ENCODE results near the gene RAB3A. TPM values are rescaled to one million over a fixed set of nuclear protein-coding genes. Genes with fewer than 3 reads are reported as not detected.

RAB3A gene
- total and polyA plus RNA-seq, 9 of the 15 experiments (the other 6 are each of a cell fraction or from before 2014, with no cell fraction given): 0.17 to 5.1 (median 0.90) TPM; not detected in 1

GRCh38 chr19:18229474-18229873 lies 25.6 kb upstream of the RAB3A start (continued):
- TF ChIP-seq TAF9B (IDR thresholded peaks at IDR 0.05; ENCODE audit: partially characterized antibody) (no peak), CREB1 (IDR thresholded peaks at IDR 0.05) (no peak), CREB1 (CRISPR knock-in tag; IDR thresholded peaks at IDR 0.05) (no peak), ZNF507 (tag; conservative IDR thresholded peaks at IDR 0.05) (no peak), ERF (CRISPR knock-in tag; IDR thresholded peaks at IDR 0.05) (no peak), ATF2 (CRISPR knock-in tag; IDR thresholded peaks at IDR 0.05) (no peak), TFE3 (CRISPR knock-in tag; IDR thresholded peaks at IDR 0.05) (no peak), E2F4 (CRISPR knock-in tag; IDR thresholded peaks at IDR 0.05; ENCODE audit: low read depth) (no peak), POLR2A (conservative IDR thresholded peaks at IDR 0.05) (no peak), OTX1 (CRISPR knock-in tag; IDR thresholded peaks at IDR 0.05) (no peak), BCLAF1 (IDR thresholded peaks at IDR 0.05; ENCODE audit: borderline replicate concordance in 1 of 2, control insufficient read depth in 1 of 2, low read depth in 2 of 2, low read length in 1 of 2) (no peak), HNRNPK (IDR thresholded peaks at IDR 0.05; ENCODE audit: low read depth, low read length, poor library complexity, severe bottlenecking) (no peak)
